Brain pericyte (primary cell): Measurements from ENCODE around the gene SLPI.

Experiments used
- DNase-seq: peaks from one replicate; pipeline ENCODE4 v3.0.0-alpha.2; 2012; ENCODE audit warnings: low read depth, low spot score

The SLPI gene

GRCh38 chr20:45275338-45275737, 21.0 kb upstream of the SLPI start:
- DNase-seq, result no peak

GRCh38 chr20:45269754-45270270, 15.4 kb upstream of the SLPI start:
- DNase-seq, result no peak

- DNase-seq, result no peak
These were observed 14.7 kb upstream of the SLPI start for GRCh38 chr20:45269056-45269455.

GRCh38 chr20:45268531-45268930, 14.2 kb upstream of the SLPI start:
- no peak for DNase-seq

DNA sequence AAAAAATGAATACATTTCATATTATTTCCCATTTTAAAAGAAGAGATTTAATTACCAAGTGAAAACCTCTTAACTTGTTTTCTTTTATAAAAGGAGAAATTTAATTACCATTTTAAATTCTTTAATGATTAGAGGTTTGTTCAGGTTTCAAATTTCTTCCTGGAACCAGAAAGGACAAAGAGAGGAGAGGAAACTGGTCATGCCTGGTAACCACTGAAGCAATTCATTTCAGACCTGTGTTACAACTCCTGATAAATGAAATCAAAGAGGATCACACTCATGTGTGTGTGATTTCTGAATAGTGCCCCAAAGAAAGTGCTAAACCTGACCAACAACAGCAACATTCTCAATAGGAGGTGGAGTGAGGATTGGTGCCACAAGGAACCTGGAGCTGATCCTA, 12.6 kb upstream of the SLPI start:
- no peak for DNase-seq

GRCh38 chr20:45263556-45264266, 9.3 kb upstream of the SLPI start:
- no peak for DNase-seq

DNA sequence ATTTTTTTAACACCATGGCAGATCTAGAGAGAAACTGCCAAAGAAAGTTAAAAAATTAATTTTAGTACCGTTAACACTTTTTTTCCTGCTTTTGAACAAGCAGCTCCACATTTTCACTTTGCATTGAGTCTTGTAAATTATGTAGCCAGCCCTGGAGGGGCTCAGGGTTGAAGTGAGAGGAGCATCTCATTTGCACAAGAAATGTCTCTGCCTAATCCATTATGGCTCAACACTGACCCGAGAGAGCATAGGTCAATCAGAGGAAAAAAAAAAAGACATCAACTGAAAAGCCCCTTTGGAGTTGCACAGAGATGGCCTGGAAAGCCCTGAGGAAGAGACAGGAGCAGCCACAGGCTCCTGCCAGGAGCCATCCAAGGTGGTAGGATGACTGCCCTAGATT, 4.3 kb upstream of the SLPI start:
- DNase-seq, result no peak

- DNase-seq, result no peak
These were observed 3.9 kb upstream of the SLPI start for GRCh38 chr20:45258259-45258658.

- no peak for DNase-seq
These were observed 3.3 kb upstream of the SLPI start for GRCh38 chr20:45257711-45258110.

DNA sequence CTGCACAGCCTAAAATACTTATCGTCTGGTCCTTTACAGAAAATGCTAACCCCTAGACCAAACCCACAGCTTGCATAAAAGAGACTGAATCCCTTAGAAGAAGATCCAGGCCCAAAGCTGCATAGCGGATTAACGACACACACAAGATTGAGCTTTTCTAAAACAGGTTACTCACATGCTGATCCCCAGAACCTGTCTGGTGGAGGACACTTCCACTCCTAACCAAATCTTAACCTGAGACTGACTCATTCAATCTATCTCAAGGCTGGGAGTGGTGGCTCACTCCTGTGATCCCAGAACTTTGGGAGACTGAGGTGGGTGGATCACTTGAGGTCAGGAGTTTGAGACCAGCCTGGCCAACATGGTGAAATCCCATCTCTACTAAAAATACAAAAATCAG, 2.8 kb upstream of the SLPI start:
- no peak for DNase-seq

DNA sequence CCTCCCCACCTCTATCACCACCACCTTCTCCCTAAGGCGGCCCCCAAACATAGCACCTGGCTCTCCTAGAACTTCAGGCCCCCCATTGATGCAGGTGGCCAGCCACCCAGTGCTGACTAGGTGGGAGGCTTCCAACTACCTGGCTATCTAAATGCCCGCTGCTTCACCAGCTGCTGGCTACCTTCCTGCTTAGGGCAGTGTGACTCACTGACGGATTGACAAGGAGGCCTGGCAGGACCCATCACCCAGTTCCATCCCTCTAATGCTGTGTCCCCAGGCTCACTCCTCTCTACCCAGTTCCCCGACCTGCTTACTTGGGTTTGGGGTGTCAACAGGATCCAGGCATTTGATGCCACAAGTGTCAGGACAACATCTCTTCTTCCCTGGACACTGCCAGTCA, 1.1 kb downstream of the SLPI start:
- no peak for DNase-seq

DNA sequence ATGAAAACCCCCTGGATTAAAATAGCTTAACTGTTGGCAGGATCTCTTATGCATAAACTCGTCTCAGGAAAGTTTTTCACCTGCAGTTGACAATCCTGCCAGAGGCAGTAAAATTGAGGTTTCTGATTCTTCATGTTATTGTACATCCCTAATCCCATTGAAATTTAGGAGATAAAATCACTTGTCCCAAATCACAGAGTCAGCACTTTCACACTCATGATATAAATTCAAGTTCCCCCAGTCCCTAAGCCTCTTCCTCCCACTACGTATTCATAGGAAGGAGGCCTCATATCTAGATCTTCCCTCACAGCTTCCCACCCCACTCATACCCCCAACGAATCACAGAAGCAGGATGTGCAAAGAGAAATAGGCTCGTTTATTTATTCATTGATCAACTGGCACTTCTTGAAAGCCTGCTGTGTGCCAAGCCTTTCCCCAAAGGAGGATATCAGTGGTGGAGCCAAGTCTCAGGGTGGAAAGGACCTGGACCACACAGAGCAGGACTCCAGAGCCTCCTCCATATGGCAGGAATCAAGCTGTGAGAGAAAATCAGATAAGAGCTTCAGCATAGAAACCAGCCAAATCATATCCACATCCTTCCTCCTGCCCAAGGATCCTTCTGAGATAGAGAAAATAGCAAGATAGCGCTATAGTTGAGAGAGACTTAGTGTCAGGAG, 2.3 kb downstream of the SLPI start:
- no peak for DNase-seq

DNA sequence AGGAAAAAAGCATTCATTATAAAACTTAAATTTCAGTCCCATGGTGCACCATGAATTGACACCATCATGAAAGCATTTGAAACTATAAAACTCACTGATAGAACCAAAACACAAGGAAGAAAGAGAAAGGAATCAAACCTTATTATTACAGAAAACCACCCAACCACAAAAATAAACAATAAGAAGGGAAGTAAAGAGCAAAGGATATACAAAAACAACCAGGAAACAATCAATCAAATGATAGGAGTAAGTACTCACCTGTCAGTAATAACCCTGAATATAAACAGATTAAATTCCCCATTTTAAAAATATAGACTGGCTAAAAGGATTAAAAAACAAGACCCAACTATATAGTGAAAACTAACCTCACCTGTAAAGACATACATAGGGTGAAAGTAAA, 5.8 kb downstream of the SLPI start:
- no peak for DNase-seq

DNA sequence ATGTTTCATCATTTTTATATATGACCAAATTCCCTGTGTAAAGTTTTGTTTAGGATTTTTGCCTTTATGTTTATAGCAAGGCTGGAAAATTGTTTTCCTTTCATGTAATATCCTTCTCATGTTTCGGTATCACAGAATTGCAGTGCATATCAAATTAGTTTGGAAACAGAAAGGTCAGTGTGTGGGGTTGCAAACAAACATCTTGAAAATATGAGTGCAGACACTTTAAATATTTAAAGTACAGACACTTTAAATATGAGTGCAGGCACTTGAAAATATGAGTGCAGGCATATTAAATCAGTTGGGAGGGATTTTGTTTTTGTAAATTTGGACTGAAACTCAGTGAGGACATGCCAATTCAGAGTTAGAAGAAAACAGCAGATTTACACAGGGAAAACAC, 6.5 kb downstream of the SLPI start:
- no peak for DNase-seq

- DNase-seq, result no peak
These were observed 8.3 kb downstream of the SLPI start for GRCh38 chr20:45246109-45246508.

GRCh38 chr20:45238139-45238538, 16.2 kb downstream of the SLPI start:
- no peak for DNase-seq

- no peak for DNase-seq
These were observed 18.4 kb downstream of the SLPI start for GRCh38 chr20:45235995-45236394.

- no peak for DNase-seq
These were observed 23.7 kb downstream of the SLPI start for GRCh38 chr20:45230631-45231030.

- DNase-seq, result no peak
These were observed 24.9 kb downstream of the SLPI start for GRCh38 chr20:45229264-45230056.

- no peak for DNase-seq
These were observed 28.1 kb downstream of the SLPI start for GRCh38 chr20:45226287-45226686.

DNA sequence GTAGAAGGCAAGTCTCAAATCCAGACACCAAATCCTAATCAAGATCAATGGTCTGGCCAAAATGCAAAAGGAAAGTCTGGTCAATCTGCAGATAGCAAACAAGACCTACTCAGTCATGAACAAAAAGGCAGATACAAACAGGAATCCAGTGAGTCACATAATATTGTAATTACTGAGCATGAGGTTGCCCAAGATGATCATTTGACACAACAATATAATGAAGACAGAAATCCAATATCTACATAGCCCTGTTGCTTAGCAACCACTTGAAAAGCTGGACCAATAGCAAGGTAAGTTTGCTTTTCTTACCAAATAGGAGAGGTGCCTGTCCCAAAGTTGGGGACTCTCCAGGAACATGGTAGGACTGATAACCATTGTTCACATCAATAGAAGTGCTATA, 31.2 kb downstream of the SLPI start:
- no peak for DNase-seq

- no peak for DNase-seq
These were observed 33.3 kb downstream of the SLPI start, which contains the start of gene SEMG2 for GRCh38 chr20:45221076-45221475. SEMG2 (plus strand) TSS chr20:45221373; CDS start chr20:45221390, 17 bp downstream.
